Nephron (organoid): ENCODE results near the gene DMWD.

Source experiments
- H3K27ac Mint-ChIP-seq, 3 experiments: 2 replicates each; pipeline ENCODE4 v1.8.0; 2020; ENCODE audit warnings: mixed read lengths in 3 of 3, mild to moderate bottlenecking in 2 of 3, moderate library complexity in 1 of 3
- H3K27me3 Mint-ChIP-seq: 2 replicates; pipeline ENCODE4 v1.8.0; 2021; ENCODE audit warnings: low read depth, mild to moderate bottlenecking, moderate library complexity, mixed read lengths
- H3K36me3 Mint-ChIP-seq: 2 replicates; pipeline ENCODE4 v1.8.0; 2020; ENCODE audit warnings: low read depth, mixed read lengths
- H3K4me1 Mint-ChIP-seq: 2 replicates; pipeline ENCODE4 v1.8.0; 2020; ENCODE audit warnings: mixed read lengths
- H3K4me3 Mint-ChIP-seq, 3 experiments: 2 replicates each; pipeline ENCODE4 v1.8.0; 2020; ENCODE audit warnings: mild to moderate bottlenecking in 3 of 3, mixed read lengths in 3 of 3, moderate library complexity in 2 of 3
- H3K9me3 Mint-ChIP-seq: 2 replicates; pipeline ENCODE4 v1.8.0; 2020; ENCODE audit warnings: mixed read lengths
- TF ChIP-seq, protein P1 (sequence below), 3 experiments: fragments of 200-600 bp; sonication (generic); IDR thresholded peaks; one replicate each; pipeline ENCODE4 v1.5.0; 2021; ENCODE audit warnings: antibody characterized with exemption in 3 of 3; ENCODE audit not compliant: unreplicated experiment in 3 of 3

Gene DMWD

DNA sequence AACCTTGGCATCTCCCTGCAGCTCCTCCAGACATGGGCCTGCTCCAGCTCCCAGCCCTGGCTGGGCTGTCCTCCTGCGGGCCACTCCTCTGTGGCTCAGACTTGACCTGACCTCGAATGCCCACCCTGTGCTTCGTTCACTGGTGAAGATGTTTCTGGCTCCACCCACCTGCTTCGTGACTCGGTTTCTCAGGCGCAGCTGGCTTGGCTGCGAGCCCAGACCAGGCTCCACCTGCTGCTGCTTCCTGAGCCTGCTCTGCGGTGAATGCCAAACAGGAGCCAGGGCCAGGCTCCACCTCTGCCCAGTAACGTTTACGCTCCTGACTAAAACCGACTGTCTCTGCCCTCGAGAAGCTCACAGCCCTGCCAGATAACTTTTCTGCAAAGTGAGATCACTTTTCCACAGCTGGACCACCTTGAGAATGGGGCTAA, 31.4 kb upstream of the DMWD start:
- Mint-ChIP-seq H3K4me1 (peaks cover 5% of the 10 kb centered on the region), H3K9me3 (no peaks in the 10 kb centered on the region)

DNA sequence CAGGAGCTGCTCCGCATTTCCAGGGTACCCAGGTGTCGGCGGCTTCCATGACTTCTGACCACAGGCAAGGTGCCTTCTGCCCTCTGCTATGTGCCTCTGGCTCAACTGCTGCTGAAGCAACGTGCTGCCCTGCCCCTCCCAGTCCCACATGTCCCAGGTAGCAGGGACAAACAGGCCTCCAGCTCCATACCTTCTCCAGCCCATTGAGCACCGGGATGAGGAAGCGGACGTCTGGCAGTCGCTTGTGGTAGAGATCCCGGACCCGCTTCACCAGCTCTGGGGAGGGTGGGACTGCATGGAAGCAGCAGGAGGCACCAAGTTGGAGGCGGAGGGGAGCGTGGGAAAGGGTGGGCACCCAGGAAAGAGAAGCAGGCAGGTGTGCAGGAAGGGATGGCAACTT, 30.5 kb upstream of the DMWD start:
- H3K4me3 Mint-ChIP-seq: no peak overlapping the region
- H3K27me3 Mint-ChIP-seq: no peaks in the 10 kb centered on the region
- TF ChIP-seq, protein P1, sequence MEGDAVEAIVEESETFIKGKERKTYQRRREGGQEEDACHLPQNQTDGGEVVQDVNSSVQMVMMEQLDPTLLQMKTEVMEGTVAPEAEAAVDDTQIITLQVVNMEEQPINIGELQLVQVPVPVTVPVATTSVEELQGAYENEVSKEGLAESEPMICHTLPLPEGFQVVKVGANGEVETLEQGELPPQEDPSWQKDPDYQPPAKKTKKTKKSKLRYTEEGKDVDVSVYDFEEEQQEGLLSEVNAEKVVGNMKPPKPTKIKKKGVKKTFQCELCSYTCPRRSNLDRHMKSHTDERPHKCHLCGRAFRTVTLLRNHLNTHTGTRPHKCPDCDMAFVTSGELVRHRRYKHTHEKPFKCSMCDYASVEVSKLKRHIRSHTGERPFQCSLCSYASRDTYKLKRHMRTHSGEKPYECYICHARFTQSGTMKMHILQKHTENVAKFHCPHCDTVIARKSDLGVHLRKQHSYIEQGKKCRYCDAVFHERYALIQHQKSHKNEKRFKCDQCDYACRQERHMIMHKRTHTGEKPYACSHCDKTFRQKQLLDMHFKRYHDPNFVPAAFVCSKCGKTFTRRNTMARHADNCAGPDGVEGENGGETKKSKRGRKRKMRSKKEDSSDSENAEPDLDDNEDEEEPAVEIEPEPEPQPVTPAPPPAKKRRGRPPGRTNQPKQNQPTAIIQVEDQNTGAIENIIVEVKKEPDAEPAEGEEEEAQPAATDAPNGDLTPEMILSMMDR (IDR thresholded peaks at IDR 0.05; ENCODE audit: unreplicated experiment in 3 of 3): no peak
- peaks cover 5% of the 10 kb centered on the region for H3K4me1 Mint-ChIP-seq
- H3K36me3 Mint-ChIP-seq: peaks cover 32% of the 10 kb centered on the region
- no peak overlapping the region for H3K27ac Mint-ChIP-seq
- H3K9me3 Mint-ChIP-seq: no peaks in the 10 kb centered on the region

More for the DNA sequence above, 31.4 kb upstream of the DMWD start:
- TF ChIP-seq, protein P1 (IDR thresholded peaks at IDR 0.05; ENCODE audit: unreplicated experiment in 3 of 3): no peak
- peak overlapping the region in 1 of 3 experiments; percentile 12 for H3K27ac Mint-ChIP-seq
- H3K4me3 Mint-ChIP-seq: no peak overlapping the region
- peaks cover 41% of the 10 kb centered on the region for H3K36me3 Mint-ChIP-seq
- no peaks in the 10 kb centered on the region for H3K27me3 Mint-ChIP-seq

DNA sequence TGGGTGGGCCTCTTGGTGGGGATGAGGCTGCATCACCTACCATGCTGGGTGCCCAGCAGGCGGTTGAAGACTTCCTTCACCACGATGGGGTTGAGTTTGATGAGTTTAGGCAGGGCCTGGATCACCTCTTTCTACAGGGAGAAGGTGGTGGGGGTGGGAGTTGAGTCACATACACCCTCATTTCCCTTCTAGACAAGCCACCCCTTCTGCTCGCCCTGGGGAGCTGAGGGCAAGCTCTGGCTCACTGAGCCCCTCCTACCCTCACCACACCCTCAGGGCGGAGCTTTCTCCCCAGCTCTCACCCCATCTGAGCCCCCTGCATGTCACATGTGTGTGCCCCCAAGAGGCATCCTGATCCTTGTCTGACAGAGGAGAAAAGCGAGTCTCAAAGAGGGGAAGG, 30.1 kb upstream of the DMWD start:
- Mint-ChIP-seq H3K36me3 (peaks cover 28% of the 10 kb centered on the region), H3K4me3 (no peak overlapping the region), H3K27me3 (no peaks in the 10 kb centered on the region), H3K27ac (no peak overlapping the region), H3K9me3 (no peaks in the 10 kb centered on the region), H3K4me1 (peaks cover 5% of the 10 kb centered on the region)
- TF ChIP-seq, protein P1 (IDR thresholded peaks at IDR 0.05; ENCODE audit: unreplicated experiment in 3 of 3): no peak

DNA sequence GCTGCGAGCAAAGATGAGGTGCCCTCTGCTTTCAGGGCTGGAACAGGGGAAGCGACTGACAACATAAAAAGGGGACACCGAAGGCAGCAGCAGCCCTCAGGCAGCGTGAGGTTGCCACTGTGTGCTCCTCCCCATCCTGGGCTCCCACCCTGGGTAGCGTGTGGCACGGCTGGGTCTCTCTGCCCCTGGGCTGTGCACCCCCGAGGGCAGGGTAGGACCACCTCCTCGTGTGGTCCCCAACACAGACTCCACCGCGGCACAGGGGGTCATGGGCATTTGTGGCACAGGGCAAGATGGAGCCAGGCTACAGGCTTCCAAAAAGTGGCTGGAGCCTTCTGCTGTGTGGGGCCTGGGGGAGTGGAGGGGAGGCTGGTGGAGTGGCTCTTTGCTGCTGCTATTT, 28.9 kb upstream of the DMWD start:
- H3K27ac Mint-ChIP-seq: no peak overlapping the region
- peaks cover 10% of the 10 kb centered on the region for H3K4me1 Mint-ChIP-seq
- H3K9me3 Mint-ChIP-seq: no peaks in the 10 kb centered on the region
- H3K27me3 Mint-ChIP-seq: peaks cover 3% of the 10 kb centered on the region
- no peak overlapping the region for H3K4me3 Mint-ChIP-seq
- TF ChIP-seq, protein P1 (IDR thresholded peaks at IDR 0.05; ENCODE audit: unreplicated experiment in 3 of 3): no peak
- peaks cover 24% of the 10 kb centered on the region for H3K36me3 Mint-ChIP-seq

DNA sequence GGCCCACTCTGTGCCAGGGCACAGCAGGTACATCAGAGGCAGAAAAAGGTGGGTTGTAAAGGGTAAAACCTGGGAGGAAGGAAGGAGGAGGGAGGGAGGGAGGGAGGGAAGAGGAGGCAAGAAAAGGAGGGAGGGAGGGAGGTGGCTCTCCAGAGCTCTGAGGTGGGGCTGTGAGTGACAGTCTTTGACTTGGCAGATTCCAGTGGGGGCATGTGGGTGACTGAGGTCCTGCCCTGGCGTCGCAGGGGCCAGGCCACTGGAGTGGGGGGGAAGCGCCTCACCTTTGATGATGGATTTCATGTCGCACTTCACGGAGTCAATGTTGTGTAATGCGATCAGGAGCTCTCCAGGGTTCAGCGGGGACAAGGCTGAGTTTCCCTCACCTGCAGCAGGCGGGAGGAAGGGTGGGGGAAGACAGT, 28.5 kb upstream of the DMWD start:
- Mint-ChIP-seq H3K4me3 (no peak overlapping the region), H3K27ac (no peak overlapping the region), H3K36me3 (peaks cover 24% of the 10 kb centered on the region), H3K27me3 (peaks cover 3% of the 10 kb centered on the region), H3K4me1 (peaks cover 10% of the 10 kb centered on the region), H3K9me3 (no peaks in the 10 kb centered on the region)
- TF ChIP-seq, protein P1 (IDR thresholded peaks at IDR 0.05; ENCODE audit: unreplicated experiment in 3 of 3): no peak

DNA sequence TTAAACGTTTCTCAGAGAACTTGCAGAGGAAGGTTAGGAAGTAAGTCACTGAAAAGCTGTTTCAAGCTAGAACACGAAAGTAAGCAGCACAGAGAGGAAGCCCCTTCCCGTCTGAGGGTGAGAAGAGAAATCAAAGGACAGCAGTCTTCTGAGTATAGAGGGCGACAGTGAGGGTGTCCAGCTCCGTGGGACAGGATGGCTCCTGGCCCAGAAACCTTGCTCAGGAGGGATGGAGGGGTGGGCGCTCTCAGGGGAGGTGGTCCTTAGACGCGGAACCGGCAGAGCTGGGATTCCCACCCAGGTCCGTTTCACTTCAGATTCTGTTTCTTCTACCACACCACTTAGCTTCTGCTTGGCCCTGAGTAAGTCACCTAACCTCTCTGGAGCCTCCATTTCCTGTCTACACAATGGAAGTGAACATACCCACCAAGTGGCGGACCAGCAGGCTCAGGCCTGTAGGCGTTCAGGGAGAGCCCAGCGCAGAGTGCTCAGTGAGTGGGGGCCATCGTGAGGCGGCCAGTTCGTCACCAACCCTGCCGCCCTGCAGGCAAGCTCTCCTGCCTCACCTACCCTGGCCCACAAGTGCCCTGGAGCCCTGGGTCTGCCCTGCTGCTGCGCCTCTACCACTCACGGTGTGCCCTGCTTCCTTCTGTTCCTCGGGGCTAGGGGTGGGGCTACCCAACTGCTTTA, 27.9 kb upstream of the DMWD start:
- peaks cover 21% of the 10 kb centered on the region for H3K36me3 Mint-ChIP-seq
- no peak overlapping the region for H3K27ac Mint-ChIP-seq
- H3K9me3 Mint-ChIP-seq: no peaks in the 10 kb centered on the region
- H3K4me1 Mint-ChIP-seq: peaks cover 10% of the 10 kb centered on the region
- peaks cover 3% of the 10 kb centered on the region for H3K27me3 Mint-ChIP-seq
- no peak overlapping the region for H3K4me3 Mint-ChIP-seq
- TF ChIP-seq, protein P1 (IDR thresholded peaks at IDR 0.05; ENCODE audit: unreplicated experiment in 3 of 3): no peak
